ENCODE data around the gene DGKE. TPM values are rescaled to one million over a fixed set of nuclear protein-coding genes. Genes with fewer than 3 reads are reported as not detected.

Gene DGKE
- total and polyA plus RNA-seq, 2 donors (not counting 3 experiments of a cell fraction or from before 2014, with no cell fraction given) = 4.9 to 22.9 TPM

DNA sequence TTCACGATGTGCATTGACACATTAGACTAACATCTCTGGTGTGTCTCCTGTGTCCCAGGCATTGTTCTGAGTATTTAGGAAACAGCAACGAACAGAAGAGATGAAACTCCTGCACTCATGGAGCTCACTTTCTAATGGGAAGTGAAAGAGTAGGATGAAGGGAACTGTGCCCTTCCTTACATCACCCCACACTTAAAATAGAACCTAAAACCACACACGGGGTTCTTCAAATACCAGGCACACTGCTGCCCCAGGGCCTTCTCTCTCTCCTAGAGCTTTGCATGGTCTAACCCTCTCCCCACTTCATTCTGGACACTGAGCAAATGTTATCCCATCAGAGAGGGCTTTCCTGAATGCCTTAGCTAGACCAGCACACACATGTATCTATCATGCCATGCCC is 46.2 kb downstream of the DGKE start:
- no peaks in the 10 kb centered on the region for H3K9me1 ChIP-seq (replicated peaks; ENCODE audit: control insufficient read depth, extremely low read depth, insufficient read depth, low read length)
- FAIRE-seq (no peak), DNase-seq (ENCODE audit: low read depth, low spot score) (no peak)
- no peaks in the 10 kb centered on the region for H3K36me3 ChIP-seq (ENCODE audit: control insufficient read depth in 2 of 2, extremely low read depth in 1 of 2, insufficient read depth in 2 of 2, low read length in 2 of 2)
- POLR2A ChIA-PET = interaction anchor here (0.6 kb wide), 2 partner anchors 12 to 34 kb away, joined by 6 to 7 read pairs; partner anchors contain the start of gene TRIM25
- H2AFZ ChIP-seq (ENCODE audit: low read depth, low read length) = no peak overlapping the region
- H4K20me1 ChIP-seq (replicated peaks; ENCODE audit: control insufficient read depth, extremely low read depth, insufficient read depth, low read length) = no peaks in the 10 kb centered on the region
- no peak overlapping the region for H3K4me2 ChIP-seq (ENCODE audit: insufficient read depth, low read length)
- no peaks in the 10 kb centered on the region for H3K9me3 ChIP-seq (replicated peaks; ENCODE audit: control insufficient read depth, insufficient read depth, low read length)
- H3K79me2 ChIP-seq (ENCODE audit: control insufficient read depth, insufficient read depth, low read length) = no peaks in the 10 kb centered on the region
- CTCF ChIA-PET = interaction anchor here (1.7 kb wide), 1 partner anchor 10 kb away, joined by 7 read pairs; no protein-coding TSS in a partner anchor
- no peaks in the 10 kb centered on the region for H3K27me3 ChIP-seq (ENCODE audit: control insufficient read depth in 2 of 2, insufficient read depth in 2 of 2, low read length in 2 of 2)
- dilution Hi-C loops (cut with MboI; ENCODE audit: extremely low pct_ligation_motif_present, low sequenced_read_pairs) = no loop called here
- no peak for TF ChIP-seq EZH2 (IDR thresholded peaks at IDR 0.05; ENCODE audit: borderline replicate concordance, low read depth, low read length, severe bottlenecking)
- TF ChIP-seq, protein P1, sequence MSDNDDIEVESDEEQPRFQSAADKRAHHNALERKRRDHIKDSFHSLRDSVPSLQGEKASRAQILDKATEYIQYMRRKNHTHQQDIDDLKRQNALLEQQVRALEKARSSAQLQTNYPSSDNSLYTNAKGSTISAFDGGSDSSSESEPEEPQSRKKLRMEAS (IDR thresholded peaks at IDR 0.05; ENCODE audit: insufficient read depth, insufficient read length) = no peak
- no peak for TF ChIP-seq GATA2 (IDR thresholded peaks at IDR 0.05; ENCODE audit: insufficient read depth, insufficient read length, low read depth, low read length)
- no peak for TF ChIP-seq JUN (IDR thresholded peaks at IDR 0.05; ENCODE audit: borderline replicate concordance, insufficient read depth, insufficient read length, low read depth)
- TF ChIP-seq FOS (IDR thresholded peaks at IDR 0.05; ENCODE audit: borderline replicate concordance, insufficient read depth, low read length) = no peak
- TF ChIP-seq POLR2A (IDR thresholded peaks at IDR 0.05; ENCODE audit: low read depth, low read length) = no peak
- TF ChIP-seq POLR2AphosphoS5 (IDR thresholded peaks at IDR 0.05; ENCODE audit: insufficient read depth, low read depth, low read length) = no peak
- no peak for TF ChIP-seq MYC (IDR thresholded peaks at IDR 0.05; ENCODE audit: low read depth, low read length)
- TF ChIP-seq, protein P2, sequence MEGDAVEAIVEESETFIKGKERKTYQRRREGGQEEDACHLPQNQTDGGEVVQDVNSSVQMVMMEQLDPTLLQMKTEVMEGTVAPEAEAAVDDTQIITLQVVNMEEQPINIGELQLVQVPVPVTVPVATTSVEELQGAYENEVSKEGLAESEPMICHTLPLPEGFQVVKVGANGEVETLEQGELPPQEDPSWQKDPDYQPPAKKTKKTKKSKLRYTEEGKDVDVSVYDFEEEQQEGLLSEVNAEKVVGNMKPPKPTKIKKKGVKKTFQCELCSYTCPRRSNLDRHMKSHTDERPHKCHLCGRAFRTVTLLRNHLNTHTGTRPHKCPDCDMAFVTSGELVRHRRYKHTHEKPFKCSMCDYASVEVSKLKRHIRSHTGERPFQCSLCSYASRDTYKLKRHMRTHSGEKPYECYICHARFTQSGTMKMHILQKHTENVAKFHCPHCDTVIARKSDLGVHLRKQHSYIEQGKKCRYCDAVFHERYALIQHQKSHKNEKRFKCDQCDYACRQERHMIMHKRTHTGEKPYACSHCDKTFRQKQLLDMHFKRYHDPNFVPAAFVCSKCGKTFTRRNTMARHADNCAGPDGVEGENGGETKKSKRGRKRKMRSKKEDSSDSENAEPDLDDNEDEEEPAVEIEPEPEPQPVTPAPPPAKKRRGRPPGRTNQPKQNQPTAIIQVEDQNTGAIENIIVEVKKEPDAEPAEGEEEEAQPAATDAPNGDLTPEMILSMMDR (IDR thresholded peaks at IDR 0.05; ENCODE audit: extremely low read depth in 1 of 2, insufficient read depth in 1 of 2, low read depth in 1 of 2, low read length in 2 of 2) = no peak
- no peak overlapping the region for H3K9ac ChIP-seq (replicated peaks; ENCODE audit: extremely low read depth, insufficient read depth, low read length)
- no peak overlapping the region for H3K4me3 ChIP-seq (replicated peaks in 1 of 3; ENCODE audit: insufficient read depth in 1 of 3, low read depth in 1 of 3, low read length in 3 of 3)
- intact Hi-C loops (cut with micrococcal nuclease) = no loop called here
- no peak overlapping the region for H3K27ac ChIP-seq (ENCODE audit: insufficient read depth, low read depth, low read length)
- BruUV-seq (replicated peaks) = no TSS peak
- H3K4me1 ChIP-seq (ENCODE audit: control insufficient read depth, extremely low read depth, insufficient read depth, low read length) = no peaks in the 10 kb centered on the region

All from endothelial cell of umbilical vein (primary cell).